Measurements from ENCODE around the gene TENM4. TPM values are rescaled to one million over a fixed set of nuclear protein-coding genes. Genes with fewer than 3 reads are reported as not detected.
A peak's percentile ranks its signal among the peaks of the same experiment; 100 is the strongest.

The TENM4 gene
- polyA plus RNA-seq, 3 donors: 0.31 to 1.7 TPM; not detected in 1

GRCh38 chr11:78717041-78717440, 723.8 kb downstream of the TENM4 start:
- Mint-ChIP-seq H3K27ac (no peak overlapping the region), H3K27me3 (ENCODE audit: low read depth in 3 of 3) (peaks cover 6 to 15% (median 6%) of the 10 kb centered on the region in 3 donors), H3K36me3 (no peaks in the 10 kb centered on the region), H3K9me3 (no peaks in the 10 kb centered on the region), H3K4me1 (no peaks in the 10 kb centered on the region), H3K4me3 (no peak overlapping the region)
- no peaks in the 10 kb centered on the region for H3K36me3 ChIP-seq (replicated peaks in 1 of 2; ENCODE audit: control insufficient read depth in 1 of 2, insufficient read depth in 2 of 2, low read length in 2 of 2)
- H3K4me2 ChIP-seq (replicated peaks; ENCODE audit: extremely low read depth, low read length, poor library complexity, severe bottlenecking): no peak overlapping the region
- H4K20me1 ChIP-seq (ENCODE audit: insufficient read depth, low read length): no peaks in the 10 kb centered on the region
- no peak for TF ChIP-seq CTCF (IDR thresholded peaks at IDR 0.05)
- no peak overlapping the region for H2AFZ ChIP-seq (ENCODE audit: insufficient read depth, low read depth, low read length, poor library complexity, severe bottlenecking)
- H3K9ac ChIP-seq (ENCODE audit: insufficient read depth, low read length, poor library complexity, severe bottlenecking): no peak overlapping the region
- H3K4me3 ChIP-seq (replicated peaks in 1 of 3; ENCODE audit: low read depth in 2 of 3, low read length in 3 of 3): no peak overlapping the region
- no peaks in the 10 kb centered on the region for H3K79me2 ChIP-seq (ENCODE audit: insufficient read depth, low read length)
- no peaks in the 10 kb centered on the region for H3K4me1 ChIP-seq (ENCODE audit: control insufficient read depth in 1 of 2, insufficient read depth in 2 of 2, low read length in 2 of 2)
- no peaks in the 10 kb centered on the region for H3K9me3 ChIP-seq (replicated peaks in 1 of 2; ENCODE audit: control insufficient read depth in 1 of 2, insufficient read depth in 1 of 2, low read length in 2 of 2)
- H3K27ac ChIP-seq (ENCODE audit: low read depth in 1 of 2, low read length in 2 of 2): no peak overlapping the region
- DNase-seq: no peak
- no peaks in the 10 kb centered on the region for H3K27me3 ChIP-seq (ENCODE audit: control insufficient read depth in 2 of 2, insufficient read depth in 2 of 2, low read length in 2 of 2)
- intact Hi-C loops (cut with micrococcal nuclease): no loop called here

GRCh38 chr11:78715639-78716311, 725.1 kb downstream of the TENM4 start:
- DNase-seq: peak in 1 of 3 donors; percentile 7
- H3K27ac Mint-ChIP-seq: no peak overlapping the region
- TF ChIP-seq CTCF (IDR thresholded peaks at IDR 0.05): peak; percentile 66
- 49% methylated on average over 7 of the region's 8 CpGs for WGBS (ENCODE audit: insufficient coverage)
- Histone ChIP-seq H3K4me2 (replicated peaks; ENCODE audit: extremely low read depth, low read length, poor library complexity, severe bottlenecking) (no peak overlapping the region), H3K36me3 (replicated peaks in 1 of 2; ENCODE audit: control insufficient read depth in 1 of 2, insufficient read depth in 2 of 2, low read length in 2 of 2) (no peaks in the 10 kb centered on the region), H3K4me1 (ENCODE audit: control insufficient read depth in 1 of 2, insufficient read depth in 2 of 2, low read length in 2 of 2) (no peaks in the 10 kb centered on the region), H3K9ac (ENCODE audit: insufficient read depth, low read length, poor library complexity, severe bottlenecking) (no peak overlapping the region), H3K27me3 (ENCODE audit: control insufficient read depth in 2 of 2, insufficient read depth in 2 of 2, low read length in 2 of 2) (no peaks in the 10 kb centered on the region), H3K27ac (ENCODE audit: low read depth in 1 of 2, low read length in 2 of 2) (no peak overlapping the region), H3K4me3 (replicated peaks in 1 of 3; ENCODE audit: low read depth in 2 of 3, low read length in 3 of 3) (no peak overlapping the region), H4K20me1 (ENCODE audit: insufficient read depth, low read length) (no peaks in the 10 kb centered on the region), H3K9me3 (replicated peaks in 1 of 2; ENCODE audit: control insufficient read depth in 1 of 2, insufficient read depth in 1 of 2, low read length in 2 of 2) (no peaks in the 10 kb centered on the region), H3K79me2 (ENCODE audit: insufficient read depth, low read length) (no peaks in the 10 kb centered on the region), H2AFZ (ENCODE audit: insufficient read depth, low read depth, low read length, poor library complexity, severe bottlenecking) (no peak overlapping the region)
- no peaks in the 10 kb centered on the region for H3K4me1 Mint-ChIP-seq
- peak overlapping the region in 1 of 2 donors; percentile 18 for H3K4me3 Mint-ChIP-seq
- H3K36me3 Mint-ChIP-seq: no peaks in the 10 kb centered on the region
- peaks cover 6 to 12% (median 6%) of the 10 kb centered on the region in 3 donors for H3K27me3 Mint-ChIP-seq (ENCODE audit: low read depth in 3 of 3)
- H3K9me3 Mint-ChIP-seq: no peaks in the 10 kb centered on the region
- intact Hi-C loops (cut with micrococcal nuclease): no loop called here

All from CD14-positive monocyte (primary cell).